CD4-positive, alpha-beta T cell treated with Interleukin-6 at 100 ng/mL for 8 hours (primary cell): ENCODE data around the gene PGAM4.
"Not testable (repeated sequence)": the region's sequence is repeated elsewhere in the genome, so short reads cannot be mapped to it uniquely, and the experiment has no call there.

Experiments used
- DNase-seq: peaks from one replicate; pipeline ENCODE4 v3.0.0-alpha.2; 2020; ENCODE audit warnings: mixed read lengths, low spot score

Gene PGAM4

DNA sequence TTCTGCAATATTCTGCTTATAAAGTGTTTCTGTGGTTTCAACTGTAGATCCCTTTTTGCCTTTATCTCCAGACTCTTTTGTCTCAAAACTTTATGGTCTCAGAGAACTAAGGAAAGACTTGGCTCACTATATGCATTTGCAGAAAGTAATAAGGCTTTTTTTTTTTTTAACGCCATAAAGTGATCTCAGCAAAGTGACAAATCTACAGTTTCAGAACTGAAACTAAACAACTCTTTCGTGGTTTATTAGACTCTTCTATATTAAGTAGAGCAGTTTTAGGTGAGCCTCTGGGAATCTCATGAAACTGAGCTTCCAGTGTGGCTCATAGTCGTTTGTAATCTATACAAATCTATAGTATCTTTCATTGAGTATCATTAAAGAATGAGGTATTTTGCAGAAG, 43.7 kb downstream of the PGAM4 start:
- no peak for DNase-seq

DNA sequence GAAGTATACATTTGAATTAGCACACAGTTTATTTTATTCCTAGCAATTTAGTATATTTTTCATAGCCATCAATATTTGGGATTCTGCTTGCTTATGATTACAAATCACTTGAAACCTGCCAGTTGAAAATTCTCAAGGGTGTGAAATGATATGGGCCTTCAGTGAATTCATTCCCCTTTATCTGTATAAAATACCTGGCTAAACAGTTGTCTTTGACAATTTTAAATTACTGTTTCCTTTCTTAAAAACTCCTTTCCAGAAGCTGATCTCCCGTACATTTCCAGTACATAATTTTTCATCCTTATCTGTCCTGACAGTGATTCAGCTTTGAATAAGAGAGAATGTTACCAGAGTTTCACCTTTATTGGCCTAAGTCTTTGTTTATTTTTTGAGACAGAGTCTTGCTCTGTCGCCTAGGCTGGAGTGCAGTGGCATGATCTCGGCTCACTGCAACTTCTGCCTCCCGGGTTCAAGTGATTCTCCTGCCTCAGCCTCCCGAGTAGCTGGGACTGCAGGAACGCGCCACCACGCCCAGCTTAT, 45.0 kb downstream of the PGAM4 start:
- DNase-seq: no peak

DNA sequence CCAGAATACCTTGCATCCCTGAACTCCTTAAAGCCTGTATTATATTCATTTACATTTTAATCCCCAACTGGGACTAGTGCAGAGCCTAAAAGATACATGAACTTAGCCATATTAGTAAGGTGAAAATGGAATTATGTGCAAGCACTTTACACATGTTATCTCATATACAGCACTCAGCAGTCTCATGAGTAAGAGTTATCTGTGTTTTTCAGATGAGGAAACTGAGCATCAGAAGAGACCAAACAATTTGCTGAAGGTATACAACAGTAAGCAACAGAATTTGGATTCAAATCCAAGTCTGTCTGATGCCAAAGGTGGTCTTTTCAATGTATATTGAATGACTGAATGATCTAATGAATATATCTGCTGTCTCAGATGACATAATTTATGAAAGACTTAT, 46.7 kb downstream of the PGAM4 start:
- DNase-seq: no peak

DNA sequence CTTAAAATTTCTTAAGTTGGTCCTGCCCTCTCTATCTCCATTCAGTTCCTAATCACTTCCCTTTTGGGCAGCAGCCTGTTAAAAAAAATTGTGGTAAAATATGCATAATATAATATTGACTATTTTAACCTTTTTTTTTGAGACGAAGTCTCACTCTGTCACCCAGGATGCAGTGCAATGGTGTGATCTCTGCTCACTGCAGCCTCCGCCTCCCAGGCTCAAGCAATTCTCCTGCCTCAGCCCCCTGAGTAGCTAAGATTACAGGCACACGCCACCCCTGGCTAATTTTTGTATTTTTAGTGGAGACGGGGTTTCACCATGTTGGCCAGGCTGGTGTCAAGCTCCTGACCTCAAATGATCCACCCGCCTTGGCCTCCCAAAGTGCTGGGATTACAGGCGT, 50.1 kb downstream of the PGAM4 start:
- DNase-seq: not testable (repeated sequence)

DNA sequence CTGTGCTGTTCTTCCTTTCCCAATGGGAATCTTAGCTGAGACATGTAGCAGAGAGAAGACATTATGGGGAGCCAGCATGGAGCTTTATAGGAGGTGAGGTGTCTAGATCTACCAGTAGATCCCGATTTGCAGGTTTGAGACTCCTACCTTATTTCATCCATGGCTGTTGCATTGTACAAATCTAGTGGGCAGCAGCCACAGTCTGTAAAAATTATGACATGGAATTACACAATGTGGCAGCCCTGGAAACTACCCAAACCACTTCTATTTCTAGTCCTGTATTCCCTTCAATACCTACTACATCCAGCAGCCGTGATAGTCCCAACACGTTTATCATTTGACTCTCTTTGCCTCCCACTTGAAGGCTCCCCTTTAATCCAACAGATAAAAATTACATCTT, 50.9 kb downstream of the PGAM4 start:
- DNase-seq: no peak
